ENCODE results near the gene RABAC1. TPM values are rescaled to one million over a fixed set of nuclear protein-coding genes. Genes with fewer than 3 reads are reported as not detected.
A peak's percentile ranks its signal among the peaks of the same experiment; 100 is the strongest.

RABAC1 gene
- total and polyA plus RNA-seq, 2 of the 4 experiments (the other 2 are of a cell fraction): 117 to 276 TPM

- Histone ChIP-seq H3K9me3 (ENCODE audit: control insufficient read depth, insufficient read depth, low read length) (no peaks in the 10 kb centered on the region), H3K36me3 (ENCODE audit: control insufficient read depth, insufficient read depth, low read length) (no peaks in the 10 kb centered on the region), H2BK120ac (ENCODE audit: low read depth, low read length) (no peak overlapping the region), H2BK15ac (ENCODE audit: low read depth, low read length) (no peak overlapping the region), H2AK9ac (replicated peaks; ENCODE audit: low read depth, low read length, poor library complexity) (no peak overlapping the region), H2AK5ac (ENCODE audit: low read depth, low read length) (no peak overlapping the region), H3K4me2 (ENCODE audit: low read depth, low read length) (no peak overlapping the region), H4K91ac (ENCODE audit: insufficient read depth, low read depth, low read length) (no peak overlapping the region), H3K4me1 (ENCODE audit: control insufficient read depth, insufficient read depth, low read length) (no peaks in the 10 kb centered on the region), H2BK5ac (ENCODE audit: low read depth, low read length, poor library complexity, severe bottlenecking) (no peak overlapping the region), H3K14ac (replicated peaks; ENCODE audit: low read depth, low read length) (no peak overlapping the region), H3K4ac (ENCODE audit: low read depth, low read length) (no peak overlapping the region), H2BK20ac (ENCODE audit: low read depth, low read length) (no peak overlapping the region), H3K23ac (ENCODE audit: low read depth, low read length) (no peak overlapping the region), H3K4me3 (ENCODE audit: insufficient read depth, low read depth, low read length) (no peak overlapping the region), H4K8ac (ENCODE audit: low read depth in 2 of 2, low read length in 2 of 2) (no peak overlapping the region), H4K20me1 (ENCODE audit: insufficient read depth, low read length) (peaks cover 3% of the 10 kb centered on the region), H3K18ac (ENCODE audit: low read depth, low read length) (no peak overlapping the region), H3K27me3 (ENCODE audit: control insufficient read depth, insufficient read depth, low read length) (peaks cover 75% of the 10 kb centered on the region), H2AFZ (replicated peaks; ENCODE audit: low read length, poor library complexity) (peak overlapping the region; percentile 41), H3K56ac (ENCODE audit: extremely low read depth, insufficient read depth, low read length) (no peak overlapping the region), H3K9me1 (ENCODE audit: insufficient read depth, low read length) (peaks cover 8% of the 10 kb centered on the region; the same call in 1 of the 2 replicates), H4K5ac (ENCODE audit: low read depth, low read length) (no peak overlapping the region), H3K27ac (ENCODE audit: insufficient read depth, low read length) (no peak overlapping the region), H3K79me1 (ENCODE audit: low read depth in 1 of 2, low read length in 2 of 2) (no peaks in the 10 kb centered on the region), H3K9ac (ENCODE audit: low read depth, low read length) (no peak overlapping the region)
- peak; percentile 57 for ATAC-seq (ENCODE audit: low read depth)
- CTCF ChIA-PET: interaction anchor here (1.0 to 1.3 kb wide), 2 partner anchors 33 to 37 kb away, joined by 3 read pairs; no protein-coding TSS in a partner anchor
- POLR2A ChIA-PET (ENCODE audit: unreplicated experiment): no interaction called here
- BruUV-seq (replicated peaks): no TSS peak
- dilution Hi-C loops (cut with HindIII; ENCODE audit: low sequenced_read_pairs, unreplicated experiment) (no loop called here), intact Hi-C loops (cut with micrococcal nuclease) (loop anchor here (1.0 kb wide), 1 partner anchor 36 kb away; no protein-coding TSS in a partner anchor), in situ Hi-C loops (cut with MboI; ENCODE audit: low sequenced_read_pairs) (no loop called here)
- WGBS, 2 experiments (ENCODE audit: extremely low coverage in 2 of 2, insufficient read length in 1 of 2): 1% methylated on average over 26 of the region's 64 CpGs; no CpG with 5 or more reads in 1 of the 2 experiments
- peak; percentile 39 for DNase-seq
- TF ChIP-seq ELK1 (IDR thresholded peaks at IDR 0.05; ENCODE audit: borderline replicate concordance, low read depth, low read length) (no peak), MXI1 (IDR thresholded peaks at IDR 0.05; ENCODE audit: borderline replicate concordance, low read depth, low read length) (no peak), NFE2L2 (IDR thresholded peaks at IDR 0.05; ENCODE audit: low read depth, low read length) (no peak), CHD1 (IDR thresholded peaks at IDR 0.05; ENCODE audit: low read depth, low read length) (no peak), RAD21 (IDR thresholded peaks at IDR 0.05; ENCODE audit: low read length) (peak; percentile 62), CTCF (conservative IDR thresholded peaks at IDR 0.05; ENCODE audit: low read depth, low read length) (peak; percentile 68), FOS (IDR thresholded peaks at IDR 0.05; ENCODE audit: low read depth, low read length) (no peak), BHLHE40 (IDR thresholded peaks at IDR 0.05; ENCODE audit: low read depth, low read length) (no peak), SMC3 (IDR thresholded peaks at IDR 0.05; ENCODE audit: low read depth, low read length) (peak; percentile 78), USF2 (IDR thresholded peaks at IDR 0.05; ENCODE audit: low read depth, low read length) (no peak), MAFK (IDR thresholded peaks at IDR 0.05; ENCODE audit: low read depth, low read length) (no peak), RCOR1 (IDR thresholded peaks at IDR 0.05; ENCODE audit: insufficient replicate concordance, low read length) (no peak), MAZ (IDR thresholded peaks at IDR 0.05; ENCODE audit: borderline replicate concordance, low read depth, low read length) (no peak), CEBPB (IDR thresholded peaks at IDR 0.05; ENCODE audit: low read depth, low read length) (no peak), POLR2A (IDR thresholded peaks at IDR 0.05; ENCODE audit: low read depth, low read length) (no peak)
Observed at GRCh38 chr19:41998246-41999020, 39.3 kb upstream of the RABAC1 start.

All from IMR-90 (cell line).